Stomach (tissue), 9 donors: ENCODE data around the gene RNF4. TPM values are rescaled to one million over a fixed set of nuclear protein-coding genes. Genes with fewer than 3 reads are reported as not detected.
A peak's percentile ranks its signal among the peaks of the same experiment; 100 is the strongest.

Source experiments
- DNase-seq, 2 donors: peaks; one replicate each; pipeline versions ENCODE4 v3.0.0 to v3.0.0-alpha.2; 2013 to 2019
- H3K27ac ChIP-seq, 5 donors: fragments of 200-600 bp in 4 of 5; sonication (generic) in 4 of 5; one replicate each; pipeline ENCODE4 v1.5.1; 2013 to 2019; ENCODE audit warnings: mild to moderate bottlenecking in 1 of 5, moderate library complexity in 1 of 5
- H3K27me3 ChIP-seq, 3 donors: fragments of 200-600 bp; sonication (generic); one replicate each; pipeline ENCODE4 v1.5.1; 2017 to 2019; ENCODE audit warnings: mixed run types in 1 of 3
- H3K36me3 ChIP-seq, 4 donors: fragments of 200-600 bp; sonication (generic); 1 replicate in 3 of 4; 2 replicates in 1 of 4; pipeline ENCODE4 v1.5.1; 2016 to 2019
- H3K4me1 ChIP-seq, 4 donors: fragments of 200-600 bp; sonication (generic); one replicate each; pipeline ENCODE4 v1.5.1; 2016 to 2019
- H3K4me3 ChIP-seq, 4 donors: fragments of 200-600 bp; sonication (generic) in 3 of 4; one replicate each; pipeline ENCODE4 v1.5.1; 2016 to 2019; ENCODE audit warnings: mild to moderate bottlenecking in 1 of 4
- H3K9me3 ChIP-seq, 4 donors: fragments of 200-600 bp; sonication (generic); one replicate each; pipeline ENCODE4 v1.5.1; 2016 to 2019
- EP300 ChIP-seq: sonication (generic); formaldehyde crosslinking; IDR thresholded peaks from one replicate; pipeline ENCODE4 v1.6.1; 2017; ENCODE audit warnings: antibody characterized with exemption
- POLR2A ChIP-seq, 4 donors: fragments of 450-650 bp; IDR thresholded peaks; one replicate each; pipeline ENCODE4 v1.6.1; 2016; ENCODE audit warnings: antibody characterized with exemption in 4 of 4, control low read depth in 2 of 4, mild to moderate bottlenecking in 1 of 4, moderate library complexity in 1 of 4
- POLR2AphosphoS5 ChIP-seq, 3 donors: sonication (generic); formaldehyde crosslinking; IDR thresholded peaks; one replicate each; pipeline ENCODE4 v1.6.1; 2016; ENCODE audit warnings: antibody characterized with exemption in 3 of 3
- WGBS, 5 donors: extraction: QIAGEN DNeasy Blood & Tissue Kit in 3 of 5; methylation state at CpG; one replicate each; pipeline versions ENCODE4 v1.1.5 to v1.1.7; 2013 to 2018; 5-methylcytosine and 5-hydroxymethylcytosine counted together
- intact Hi-C: fragments of 100-400 bp; cut with DNase I; formaldehyde crosslinking; loops from one replicate; pipeline ENCODE4 v1.15.1; 2023; ENCODE audit warnings: low total_unique reads
- polyA plus RNA-seq, 3 donors: library from polyadenylated mRNA; stranded (reverse); fragments of 200-250 nt; gene quantifications; one replicate each; pipeline ENCODE4 v1.2.3, GENCODE V29; 2013
- total RNA-seq, 5 donors: library from RNA; depleted of rRNA; stranded (reverse); fragments of >200 nt; gene quantifications; one replicate each; pipeline versions ENCODE4 v1.1.0 to v1.2.3, GENCODE V29; 2014 to 2016
- TF ChIP-seq, protein P1 (sequence below), 7 experiments: fragments of 450-650 bp in 4 of 7; fragments of 200-600 bp in 3 of 7; sonication (generic) in 3 of 7; IDR thresholded peaks; one replicate each; pipeline ENCODE4 v1.5.1; 2016 to 2019; ENCODE audit warnings: antibody characterized with exemption in 7 of 7, control low read depth in 2 of 7, mild to moderate bottlenecking in 1 of 7
- donor health status: healthy with polysubstance abuse.
- donor health status: Bipolar disorder and iron deficiency.
- donor health status: healthy.

RNF4 gene
- total and polyA plus RNA-seq, 8 donors = 5.3 to 75.2 (median 29.0) TPM

- Histone ChIP-seq H3K4me1 (peaks cover 6 to 30% (median 16%) of the 10 kb centered on the region in 4 donors), H3K36me3 (no peaks in the 10 kb centered on the region), H3K27me3 (peaks cover 0 to 29% (median 0%) of the 10 kb centered on the region in 3 donors), H3K27ac (no peak overlapping the region), H3K4me3 (no peak overlapping the region), H3K9me3 (no peaks in the 10 kb centered on the region)
- TF ChIP-seq POLR2AphosphoS5 (IDR thresholded peaks at IDR 0.05) = no peak
- TF ChIP-seq POLR2A (IDR thresholded peaks at IDR 0.05) = no peak
- TF ChIP-seq, protein P1, sequence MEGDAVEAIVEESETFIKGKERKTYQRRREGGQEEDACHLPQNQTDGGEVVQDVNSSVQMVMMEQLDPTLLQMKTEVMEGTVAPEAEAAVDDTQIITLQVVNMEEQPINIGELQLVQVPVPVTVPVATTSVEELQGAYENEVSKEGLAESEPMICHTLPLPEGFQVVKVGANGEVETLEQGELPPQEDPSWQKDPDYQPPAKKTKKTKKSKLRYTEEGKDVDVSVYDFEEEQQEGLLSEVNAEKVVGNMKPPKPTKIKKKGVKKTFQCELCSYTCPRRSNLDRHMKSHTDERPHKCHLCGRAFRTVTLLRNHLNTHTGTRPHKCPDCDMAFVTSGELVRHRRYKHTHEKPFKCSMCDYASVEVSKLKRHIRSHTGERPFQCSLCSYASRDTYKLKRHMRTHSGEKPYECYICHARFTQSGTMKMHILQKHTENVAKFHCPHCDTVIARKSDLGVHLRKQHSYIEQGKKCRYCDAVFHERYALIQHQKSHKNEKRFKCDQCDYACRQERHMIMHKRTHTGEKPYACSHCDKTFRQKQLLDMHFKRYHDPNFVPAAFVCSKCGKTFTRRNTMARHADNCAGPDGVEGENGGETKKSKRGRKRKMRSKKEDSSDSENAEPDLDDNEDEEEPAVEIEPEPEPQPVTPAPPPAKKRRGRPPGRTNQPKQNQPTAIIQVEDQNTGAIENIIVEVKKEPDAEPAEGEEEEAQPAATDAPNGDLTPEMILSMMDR (IDR thresholded peaks at IDR 0.05) = no peak
- TF ChIP-seq EP300 = no peak
- intact Hi-C loops = no loop called here
- DNase-seq = no peak
- 88 to 97% (median 93%) methylated on average over 18 to 19 of the region's 19 CpGs for WGBS, 5 donors
Observed at GRCh38 chr4:2459589-2460349, 9.1 kb upstream of the RNF4 start.

- intact Hi-C loops = no loop called here
- H3K27ac ChIP-seq = no peak overlapping the region
- peaks cover 6 to 33% (median 16%) of the 10 kb centered on the region in 4 donors for H3K4me1 ChIP-seq
- no peak for DNase-seq
- H3K27me3 ChIP-seq = peaks cover 0 to 29% (median 0%) of the 10 kb centered on the region in 3 donors
- TF ChIP-seq, protein P1 (IDR thresholded peaks at IDR 0.05) = no peak
- TF ChIP-seq POLR2A (IDR thresholded peaks at IDR 0.05) = no peak
- TF ChIP-seq EP300 = no peak
- TF ChIP-seq POLR2AphosphoS5 (IDR thresholded peaks at IDR 0.05) = no peak
- 82 to 93% (median 88%) methylated on average over 15 of the region's 15 CpGs for WGBS, 5 donors
- H3K4me3 ChIP-seq = no peak overlapping the region
- H3K9me3 ChIP-seq = no peaks in the 10 kb centered on the region
- no peaks in the 10 kb centered on the region for H3K36me3 ChIP-seq
Observed at GRCh38 chr4:2461246-2461960, 7.5 kb upstream of the RNF4 start.

- no peaks in the 10 kb centered on the region for H3K36me3 ChIP-seq
- DNase-seq = peak; percentile 70 to 93
- intact Hi-C loops = no loop called here
- peaks cover 6 to 40% (median 21%) of the 10 kb centered on the region in 4 donors for H3K4me1 ChIP-seq
- H3K27me3 ChIP-seq = peaks cover 0 to 28% (median 0%) of the 10 kb centered on the region in 3 donors
- WGBS, 5 donors = 5 to 37% (median 9%) methylated on average over 13 to 99 of the region's 99 CpGs
- no peaks in the 10 kb centered on the region for H3K9me3 ChIP-seq
- TF ChIP-seq POLR2AphosphoS5 (IDR thresholded peaks at IDR 0.05) (no peak), POLR2A (IDR thresholded peaks at IDR 0.05) (no peak)
- TF ChIP-seq, protein P1 (IDR thresholded peaks at IDR 0.05) = peak in 2 of 7 experiments; percentile 43 to 57
- peak overlapping the region in 3 of 5 donors; percentile 37 to 85 (median 74) for H3K27ac ChIP-seq
- peak overlapping the region; percentile 58 to 70 (median 66) for H3K4me3 ChIP-seq
Observed at GRCh38 chr4:2462218-2462991, 6.5 kb upstream of the RNF4 start.
